K562 (cell line): ENCODE data around the gene UBR4. TPM values are rescaled to one million over a fixed set of nuclear protein-coding genes. Genes with fewer than 3 reads are reported as not detected.
A peak's percentile ranks its signal among the peaks of the same experiment; 100 is the strongest.

ENCODE experiments used
- ARID3A ChIP-seq: IDR thresholded peaks from 2 replicates; pipeline ENCODE4 v1.6.1; 2012; ENCODE audit warnings: low read depth, low read length, improper control_type of control experiment, borderline replicate concordance
- CBFA2T3 ChIP-seq: fragments of 450-650 bp; IDR thresholded peaks from 2 replicates; pipeline ENCODE4 v1.6.1; 2017
- ETV5 ChIP-seq: sonication (generic); formaldehyde crosslinking; IDR thresholded peaks from 2 replicates; pipeline ENCODE4 v1.4.0; 2020; ENCODE audit warnings: low read depth, mild to moderate bottlenecking, missing genetic modification reagents
- GABPA ChIP-seq: fragments of 200-800 bp; sonication (Bioruptor generic); conservative IDR thresholded peaks from 2 replicates; pipeline ENCODE4 v1.6.1; 2016; ENCODE audit warnings: low read depth, missing genetic modification characterization, missing compliant biosample characterization
- PHF21A ChIP-seq: fragments of 450-650 bp; IDR thresholded peaks from 2 replicates; pipeline ENCODE4 v1.6.1; 2017; ENCODE audit warnings: low read depth, borderline replicate concordance
- PKNOX1 ChIP-seq: fragments of 450-650 bp; IDR thresholded peaks from 2 replicates; pipeline ENCODE4 v1.6.1; 2016
- POLR2B ChIP-seq: fragments of 450-650 bp; IDR thresholded peaks from 2 replicates; pipeline ENCODE4 v1.6.1; 2018; ENCODE audit warnings: low read depth; ENCODE audit not compliant: partially characterized antibody
- RBFOX2 ChIP-seq: fragments of 200-400 bp; formaldehyde crosslinking; IDR thresholded peaks from 2 replicates; pipeline ENCODE4 v1.6.1; 2017; ENCODE audit warnings: low read depth, mild to moderate bottlenecking, low read length, moderate library complexity
- RFX1 ChIP-seq: fragments of 450-650 bp; IDR thresholded peaks from 2 replicates; pipeline ENCODE4 v1.6.1; 2016; ENCODE audit warnings: mild to moderate bottlenecking, moderate library complexity
- TEAD4 ChIP-seq, 2 experiments: sonication (generic) in 1 of 2; formaldehyde crosslinking in 1 of 2; IDR thresholded peaks; 2 replicates each; pipeline versions ENCODE4 v1.6.1 to v1.8.0; 2012 to 2022; ENCODE audit warnings: borderline replicate concordance in 1 of 2, inconsistent platforms in 1 of 2, low read length in 1 of 2, mild to moderate bottlenecking in 1 of 2, missing genetic modification reagents in 1 of 2
- U2AF2 ChIP-seq: fragments of 200-400 bp; formaldehyde crosslinking; optimal IDR thresholded peaks from 2 replicates; pipeline ENCODE3; 2017; ENCODE audit warnings: low read depth, mild to moderate bottlenecking, low read length
- ZNF407 ChIP-seq: fragments of 450-650 bp; IDR thresholded peaks from 2 replicates; pipeline ENCODE4 v1.6.1; 2016; ENCODE audit warnings: low read depth
- polyA plus RNA-seq, 8 experiments: library from polyadenylated mRNA; depleted of rRNA in 4 of 8; stranded (reverse) in 5 of 8; unstranded in 3 of 8; fragments of >200 nt; fragmentation: Nextera tagmentation in 2 of 8; fragmentation: Illumina TruSeq in 1 of 8; extraction: Ambion mirVana in 2 of 8; extraction: Trizol in 1 of 8; gene quantifications; 2 replicates each; pipeline versions ENCODE4 v1.2.1 to v1.2.3, GENCODE V29; 2011 to 2014; ENCODE audit warnings: inconsistent platforms in 1 of 8, missing spikeins in 1 of 8
- total RNA-seq, 7 experiments: library from RNA; depleted of rRNA in 6 of 7; stranded (reverse); fragments of >200 nt in 6 of 7; fragmentation: Illumina TruSeq in 2 of 7; extraction: Trizol in 2 of 7; gene quantifications; 2 replicates each; pipeline versions ENCODE4 v1.2.1 to v1.2.3, GENCODE V29; 2011 to 2021; ENCODE audit warnings: low replicate concordance in 1 of 7

UBR4 gene
- total and polyA plus RNA-seq, 9 of the 15 experiments (the other 6 are each of a cell fraction or from before 2014, with no cell fraction given) = 55.4 to 277 (median 123) TPM

- TF ChIP-seq ZNF407 (no peak), PKNOX1 (peak; percentile 12; the same call in 1 of the 2 replicates), TEAD4 (IDR thresholded peaks at IDR 0.05; ENCODE audit: low read length) (peak; percentile 39; the same call in 1 of the 2 replicates), TEAD4 (CRISPR knock-in tag; IDR thresholded peaks at IDR 0.05; ENCODE audit: borderline replicate concordance) (no peak), ARID3A (0 out of 2 replicates have a peak, but pooled peaks have one; percentile 52), RBFOX2 (no peak), CBFA2T3 (peak; percentile 84), PHF21A (no peak), ETV5 (CRISPR knock-in tag) (peak; percentile 92), GABPA (peak; percentile 86), U2AF2 (no peak), RFX1 (peak; percentile 8; the same call in 1 of the 2 replicates), POLR2B (peak; percentile 29)
These were observed 30.3 kb downstream of the UBR4 start (continued) for GRCh38 chr1:19179597-19180264.
